Raji (cell line): ENCODE data around the gene SLC66A1.

Experiments used
- POLR2A ChIP-seq: IDR thresholded peaks from 2 replicates; pipeline ENCODE4 v1.6.1; 2011; ENCODE audit warnings: low read depth, low read length, control low read depth; ENCODE audit not compliant: insufficient read depth

The SLC66A1 gene

DNA sequence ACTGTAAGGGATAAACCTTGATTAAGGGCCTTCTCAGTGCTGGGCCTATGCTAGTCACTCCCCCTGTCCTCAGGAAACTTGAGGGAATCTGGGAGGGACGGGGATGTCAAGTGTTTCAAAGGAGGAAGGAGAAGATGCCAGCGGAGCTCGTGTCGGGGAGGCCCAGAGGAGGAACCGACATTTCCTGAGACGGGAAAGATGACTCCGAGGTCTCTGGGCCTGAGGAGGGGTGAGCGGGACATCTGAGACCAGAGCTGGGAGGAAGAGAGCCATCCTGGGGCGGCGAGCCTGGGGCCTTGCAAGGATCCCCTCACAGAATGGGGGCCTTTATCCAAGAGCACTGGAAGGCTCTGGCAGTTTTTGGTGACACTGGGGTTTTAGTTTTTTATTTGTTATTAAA is 10.4 kb downstream of the SLC66A1 start:
- TF ChIP-seq POLR2A, result no peak

DNA sequence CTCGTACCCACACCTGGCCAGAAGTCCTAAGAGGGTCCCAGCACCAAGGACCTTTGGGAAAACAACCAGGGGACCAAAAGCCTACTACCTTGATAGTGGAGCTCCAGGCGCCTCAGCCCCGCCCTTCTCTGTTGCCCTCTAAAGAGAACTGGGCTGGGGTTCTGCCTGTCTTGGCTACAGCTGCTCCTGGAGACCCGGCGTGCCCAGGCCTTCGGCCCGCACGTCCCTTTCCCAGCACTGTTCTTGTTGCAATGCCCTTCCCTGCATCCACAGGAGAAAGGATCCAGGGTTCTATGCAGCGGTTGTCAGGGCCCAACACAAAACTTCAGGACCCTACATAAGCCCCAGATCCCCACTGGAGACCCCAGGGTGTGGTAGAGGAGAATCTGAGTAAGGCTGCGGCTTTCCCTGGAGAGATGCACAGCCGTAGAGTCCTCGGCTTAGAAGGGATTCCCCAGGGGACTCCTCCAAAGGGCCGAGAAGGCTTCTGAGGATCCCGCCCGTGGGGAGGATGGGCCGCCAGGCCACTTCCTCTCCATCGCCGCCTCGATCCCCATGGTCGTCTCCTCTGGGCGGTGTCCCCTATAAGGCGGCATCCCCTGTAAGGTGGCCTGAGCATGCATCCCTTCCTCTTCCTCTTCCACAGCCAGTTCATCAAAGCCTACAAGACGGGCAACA is 12.0 kb downstream of the SLC66A1 start:
- TF ChIP-seq POLR2A, result no peak

DNA sequence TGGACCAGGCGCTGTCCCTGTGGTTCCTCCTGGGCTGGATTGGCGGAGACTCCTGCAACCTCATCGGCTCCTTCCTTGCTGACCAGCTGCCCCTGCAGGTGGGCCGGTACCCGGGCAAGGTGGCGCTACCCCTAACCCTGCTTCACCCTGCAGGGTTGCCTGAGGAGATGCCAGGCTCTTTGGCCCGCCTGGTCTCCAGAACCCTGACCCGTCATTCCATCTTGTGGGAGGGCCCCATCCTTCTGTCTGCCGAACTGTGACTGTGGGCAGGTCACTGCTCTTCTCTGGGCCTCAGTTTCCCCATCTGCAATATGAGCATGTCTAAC is 12.5 kb downstream of the SLC66A1 start:
- TF ChIP-seq POLR2A, result no peak

DNA sequence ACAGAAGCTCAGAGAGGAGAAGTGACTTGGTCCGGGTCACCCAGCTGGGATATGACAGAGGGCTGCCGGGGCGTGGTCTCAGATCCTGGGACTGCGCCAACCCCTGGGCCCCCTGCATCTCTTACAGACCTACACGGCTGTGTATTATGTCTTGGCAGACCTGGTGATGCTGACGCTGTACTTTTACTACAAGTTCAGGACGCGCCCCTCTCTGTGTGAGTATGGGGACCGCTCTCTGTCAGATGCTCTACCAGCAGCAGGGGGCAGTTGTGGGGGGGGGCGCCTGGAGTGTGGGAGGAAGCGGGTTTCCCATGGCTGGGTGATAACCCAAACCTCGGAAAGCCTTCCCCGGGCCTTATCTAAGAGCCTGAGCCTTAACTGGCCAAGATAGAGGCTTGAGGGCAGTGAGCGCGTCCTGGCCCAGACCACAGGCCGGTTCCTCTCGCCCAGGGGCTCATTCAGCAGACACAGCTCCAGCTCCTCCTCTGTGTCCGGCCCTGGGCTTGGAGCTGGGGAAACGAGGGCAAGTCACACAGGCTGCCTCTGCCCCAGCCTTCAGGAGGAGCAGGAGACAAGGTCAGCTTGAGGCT is 13.3 kb downstream of the SLC66A1 start:
- TF ChIP-seq POLR2A, result no peak

DNA sequence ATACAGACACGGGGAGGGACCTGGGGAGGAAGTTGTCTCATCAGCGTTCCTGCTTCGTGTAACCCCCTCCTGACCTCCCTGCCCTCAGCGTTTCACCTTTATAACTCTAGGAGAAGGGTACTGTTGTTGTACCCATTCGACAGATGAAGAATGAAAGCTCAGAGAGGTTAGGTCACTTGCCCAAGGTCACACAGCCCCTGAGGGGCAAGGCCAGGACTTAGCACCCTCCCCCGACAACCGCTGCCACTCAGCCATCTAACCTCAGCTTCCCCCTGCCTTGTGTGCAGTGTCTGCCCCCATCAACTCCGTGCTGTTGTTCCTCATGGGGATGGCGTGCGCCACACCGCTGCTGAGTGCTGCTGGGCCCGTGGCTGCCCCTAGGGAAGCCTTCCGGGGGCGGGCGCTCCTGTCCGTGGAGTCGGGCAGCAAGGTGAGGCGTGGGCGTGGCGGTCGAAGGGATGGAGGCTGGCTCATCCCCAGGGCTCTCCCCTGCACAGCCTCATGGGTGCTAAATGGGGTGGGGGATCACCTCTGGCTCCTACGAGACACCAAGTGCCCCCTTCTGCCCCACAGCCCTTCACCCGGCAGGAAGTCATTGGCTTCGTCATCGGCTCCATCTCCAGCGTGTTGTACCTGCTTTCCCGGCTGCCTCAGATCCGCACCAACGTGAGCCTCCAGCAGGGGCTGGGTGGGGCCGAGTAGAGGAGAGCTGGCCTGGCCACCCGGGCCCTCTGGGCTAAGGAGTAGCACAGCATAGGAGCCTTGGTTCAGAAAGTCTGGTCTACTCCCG is 14.0 kb downstream of the SLC66A1 start:
- TF ChIP-seq POLR2A, result no peak

DNA sequence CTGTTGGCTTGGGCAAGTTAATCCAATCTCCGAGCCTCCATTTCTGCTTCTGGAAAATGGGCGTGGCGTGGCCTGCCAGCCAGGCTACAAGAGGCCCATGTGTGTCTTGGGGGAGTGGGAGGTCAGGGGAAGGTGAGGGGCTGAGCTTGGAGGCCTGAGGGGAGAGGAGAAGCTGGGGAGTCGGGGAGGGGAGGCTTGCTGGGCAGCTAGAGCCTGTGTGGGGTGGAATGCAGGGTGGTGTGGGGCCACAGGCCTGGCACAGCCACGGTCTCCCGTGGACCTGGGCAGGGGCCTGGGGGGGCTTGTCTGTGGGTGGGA is 14.6 kb downstream of the SLC66A1 start:
- TF ChIP-seq POLR2A, result no peak

DNA sequence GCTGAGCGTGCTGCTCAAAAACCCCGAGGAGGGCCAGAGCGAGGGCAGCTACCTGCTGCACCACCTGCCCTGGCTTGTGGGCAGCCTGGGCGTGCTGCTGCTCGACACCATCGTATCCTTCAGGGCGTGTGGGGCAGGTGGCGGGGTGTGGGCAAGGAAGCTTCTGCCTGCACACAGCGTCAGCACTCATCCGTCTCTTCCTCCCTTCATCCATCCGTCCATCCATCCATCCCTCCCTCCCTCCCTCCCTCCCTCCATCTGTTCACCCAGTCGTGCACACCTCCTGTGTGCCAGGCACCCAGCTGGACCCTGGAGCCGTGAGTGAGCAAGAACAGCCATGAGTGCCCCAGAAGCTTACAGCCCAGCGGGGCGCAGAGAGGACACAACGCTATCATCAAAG is 15.2 kb downstream of the SLC66A1 start:
- no peak for TF ChIP-seq POLR2A

DNA sequence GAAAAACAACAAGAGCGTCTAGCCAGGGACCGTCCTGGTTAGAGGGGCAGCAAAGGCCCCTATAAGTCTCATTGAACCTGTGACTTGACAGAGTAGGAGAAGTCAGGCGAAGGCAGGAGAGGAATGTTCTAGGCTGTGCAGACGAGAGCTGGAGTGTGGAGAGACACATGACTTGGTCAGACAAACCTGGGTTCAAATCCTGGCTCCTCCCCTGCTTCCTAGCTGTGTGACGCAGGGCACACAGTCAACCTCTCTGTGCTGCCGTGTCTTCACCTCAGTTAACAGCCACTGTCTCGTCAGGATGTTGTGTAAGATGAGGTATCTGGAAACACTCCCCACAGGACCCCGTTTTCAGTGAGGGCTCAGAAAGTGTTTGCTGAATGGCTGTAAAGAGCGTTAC is 15.6 kb downstream of the SLC66A1 start:
- TF ChIP-seq POLR2A, result no peak

DNA sequence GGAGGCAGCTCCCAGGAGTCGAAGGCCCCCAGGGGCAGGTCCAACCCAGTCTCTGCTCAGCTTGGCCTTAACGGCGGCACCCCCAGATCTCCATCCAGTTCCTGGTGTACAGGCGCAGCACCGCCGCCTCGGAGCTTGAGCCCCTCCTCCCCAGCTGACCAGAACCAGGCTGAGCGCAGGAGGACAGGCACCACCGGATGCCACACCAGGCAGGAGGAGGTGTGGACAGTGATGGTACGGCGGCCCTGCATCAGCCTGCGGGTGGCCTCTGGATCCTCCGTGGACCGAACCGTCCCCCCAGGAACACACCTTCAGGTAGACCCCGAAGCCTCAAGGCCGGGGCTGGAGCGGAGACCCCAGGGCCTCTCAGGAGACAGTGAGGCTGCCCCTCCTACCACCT is 16.4 kb downstream of the SLC66A1 start:
- TF ChIP-seq POLR2A, result no peak

DNA sequence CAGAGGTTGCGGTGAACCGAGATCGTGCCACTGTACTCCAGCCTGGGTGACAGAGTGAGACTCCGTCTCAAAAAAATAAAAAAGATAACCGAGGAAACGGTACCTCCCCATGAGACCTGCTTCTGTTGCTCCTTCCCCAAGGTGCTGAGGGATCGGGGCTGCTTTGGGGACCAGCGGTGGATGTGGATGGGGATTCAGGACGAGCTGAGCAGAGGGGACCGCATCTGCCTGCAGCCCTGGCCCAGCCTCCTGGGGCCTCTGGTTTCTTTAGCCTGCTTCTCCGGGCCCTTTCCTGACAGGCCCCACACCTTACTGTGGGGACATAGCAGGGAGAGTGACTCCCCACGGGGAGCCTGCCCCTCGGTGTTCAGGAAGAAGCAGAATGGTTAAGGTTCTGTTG is 17.1 kb downstream of the SLC66A1 start:
- TF ChIP-seq POLR2A, result no peak

DNA sequence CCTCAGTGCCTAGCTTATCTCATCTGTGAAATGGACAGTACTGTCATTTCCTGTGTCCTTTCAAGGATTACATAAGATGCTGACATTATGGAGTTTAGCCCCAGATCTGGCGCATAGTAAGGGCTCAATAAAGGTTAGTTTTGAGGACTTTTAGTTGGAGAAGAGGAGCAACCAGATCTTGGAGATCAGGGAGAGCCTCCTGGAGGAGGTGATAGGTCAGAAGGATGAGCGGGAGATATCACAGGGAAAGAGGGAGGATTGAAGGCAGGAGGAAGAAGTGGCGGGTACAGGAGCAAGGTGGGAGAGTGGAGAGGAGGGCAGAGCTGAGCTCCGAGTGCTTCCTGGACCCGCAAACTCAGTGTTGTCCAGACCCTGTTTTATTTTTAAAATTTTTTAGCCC is 17.5 kb downstream of the SLC66A1 start:
- no peak for TF ChIP-seq POLR2A

DNA sequence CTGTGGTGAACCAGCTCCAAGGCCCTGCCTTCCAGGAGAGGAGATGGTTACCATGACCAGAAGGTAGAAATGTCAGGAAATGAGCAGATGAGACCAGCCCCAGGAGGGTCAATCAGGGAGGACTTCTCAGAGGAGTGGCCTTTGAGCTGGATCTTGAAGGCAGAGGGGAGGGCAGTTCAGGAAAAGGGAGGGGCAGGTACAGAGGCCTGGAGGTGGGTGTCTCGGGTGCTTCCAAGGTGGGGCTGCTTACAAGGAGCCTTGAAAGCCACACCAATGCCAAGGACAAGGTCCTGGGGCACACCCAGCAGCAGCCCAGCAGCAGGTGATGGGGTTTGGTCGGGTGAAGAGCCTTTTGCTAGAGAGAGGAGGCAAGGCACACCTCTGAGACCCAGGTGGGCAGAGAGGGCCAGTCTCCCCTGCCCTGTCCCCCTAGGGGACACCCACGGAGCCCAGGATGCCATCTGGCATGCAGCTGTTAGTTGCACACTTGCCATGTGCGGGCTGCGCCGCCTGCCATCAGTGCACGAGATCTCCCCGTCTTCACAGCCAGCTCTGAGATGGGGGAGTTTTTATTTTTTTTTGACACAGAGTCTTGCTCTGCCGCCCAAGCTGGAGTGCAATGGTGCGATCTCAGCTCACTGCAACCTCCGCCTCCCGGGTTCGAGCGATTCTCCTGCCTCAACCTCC is 18.5 kb downstream of the SLC66A1 start:
- no peak for TF ChIP-seq POLR2A

DNA sequence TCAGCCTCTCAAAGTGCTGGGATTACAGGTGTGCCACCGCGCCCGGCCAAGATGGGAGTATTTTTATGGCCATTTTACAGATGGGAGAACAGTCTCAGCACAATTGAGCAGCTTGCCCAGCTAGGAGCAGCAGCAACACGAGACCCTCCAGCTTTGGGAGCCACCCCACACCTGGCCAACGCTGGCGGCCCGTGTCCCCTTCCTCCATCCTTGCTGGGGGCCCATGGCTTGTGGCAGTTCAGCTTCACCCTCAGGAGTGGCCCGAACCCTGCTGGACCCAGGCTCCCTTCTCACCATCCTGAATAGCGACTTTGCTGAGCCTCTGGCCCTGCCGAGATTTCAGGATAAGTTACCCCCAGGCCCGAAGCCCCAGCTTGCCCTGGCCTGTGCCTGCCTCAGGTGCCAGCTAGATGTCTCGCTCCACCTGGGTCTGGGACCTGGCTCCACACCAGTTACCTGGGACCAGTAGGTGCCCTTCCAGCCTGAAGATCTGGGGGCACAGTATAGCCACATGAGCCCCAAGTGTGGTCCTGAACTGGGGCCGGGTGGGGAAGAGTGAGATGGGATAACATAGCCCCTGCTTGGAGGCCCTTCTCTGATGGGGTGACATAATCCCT is 19.2 kb downstream of the SLC66A1 start:
- TF ChIP-seq POLR2A, result no peak

DNA sequence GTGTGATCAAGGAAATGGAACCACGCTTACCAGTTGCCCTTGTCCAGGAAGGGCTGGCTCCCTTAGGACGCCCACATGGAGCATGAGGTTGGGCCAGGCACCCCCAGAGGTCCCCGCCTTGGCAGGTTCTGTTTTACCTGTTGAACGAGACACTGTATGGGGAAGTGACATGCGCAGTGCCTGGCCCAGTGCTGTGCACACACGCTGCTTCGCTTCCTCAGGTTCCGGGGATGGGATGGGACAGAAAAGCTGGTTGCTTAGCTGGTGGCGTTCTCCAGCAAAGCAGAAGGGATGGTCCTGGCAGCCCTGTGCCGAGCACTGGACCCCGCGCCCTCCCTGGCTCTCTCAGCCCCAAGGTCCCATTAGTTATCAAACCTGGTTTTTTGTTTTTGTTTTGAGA is 20.7 kb downstream of the SLC66A1 start:
- TF ChIP-seq POLR2A, result no peak

DNA sequence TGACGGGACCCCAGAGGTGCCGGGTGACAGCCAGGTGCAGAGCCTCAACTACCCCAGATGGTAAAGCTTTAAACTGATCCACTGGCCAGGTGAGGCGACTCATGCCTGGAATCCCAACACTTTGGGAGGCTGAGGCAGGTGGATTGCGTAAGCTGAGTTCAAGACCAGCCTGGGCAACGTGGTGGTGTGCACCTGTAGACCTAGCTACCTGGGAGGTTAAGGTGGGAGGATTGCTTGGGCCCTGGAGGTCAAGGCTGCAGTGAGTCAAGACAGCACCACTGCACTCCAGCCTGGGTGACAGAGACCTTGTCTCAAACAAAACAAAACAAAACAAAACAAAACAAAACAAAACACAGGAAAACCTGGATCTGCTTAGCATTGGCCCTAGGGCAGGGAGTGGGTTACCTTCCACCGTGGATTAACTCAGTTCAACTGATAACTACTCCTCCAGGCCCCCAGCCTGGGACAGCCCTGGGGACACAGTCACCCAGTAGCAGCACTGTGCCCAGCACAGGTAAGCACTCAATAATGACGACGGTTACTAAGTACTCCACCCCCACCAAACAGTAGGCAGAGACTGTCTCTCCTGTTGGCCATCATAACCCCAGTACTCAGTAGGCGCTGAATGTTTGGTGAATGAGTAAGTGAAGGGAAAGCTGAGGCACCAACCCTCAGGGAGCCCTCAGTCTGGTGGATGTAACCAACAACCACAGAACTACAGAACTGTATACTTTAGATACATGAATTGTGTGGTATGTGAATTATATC is 21.6 kb downstream of the SLC66A1 start:
- TF ChIP-seq POLR2A, result no peak
